CD4-positive, alpha-beta T cell treated with Interleukin-17A for 4 hours (primary cell): Measurements from ENCODE around the gene NAP1L5.

Experiments
- DNase-seq: peaks from one replicate; pipeline ENCODE4 v3.0.0-alpha.2; 2020; ENCODE audit warnings: mixed read lengths

NAP1L5 gene

DNA sequence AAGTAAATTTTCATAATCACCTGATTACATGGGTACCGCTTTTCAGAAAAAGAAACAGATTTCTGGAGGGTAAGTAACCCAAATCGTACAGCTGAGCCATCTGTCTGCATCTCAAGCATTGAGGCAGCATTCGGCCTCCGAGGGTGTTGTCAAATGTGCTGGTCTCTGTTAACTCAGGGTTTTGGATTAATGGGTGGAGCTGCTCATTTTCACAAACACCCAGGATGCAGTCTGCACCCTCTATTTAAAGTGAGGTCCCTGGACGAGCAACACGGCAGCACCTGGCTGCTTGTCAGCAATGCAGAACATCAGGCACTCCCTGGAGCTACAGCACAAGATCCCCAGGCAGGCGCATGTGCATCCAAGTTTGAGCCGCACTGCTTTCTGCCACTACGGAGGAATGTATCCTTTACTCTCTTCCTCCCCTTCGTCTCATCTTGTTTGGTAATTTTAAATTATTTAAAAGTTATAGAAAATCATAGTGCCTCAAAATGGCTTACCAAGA, 24.7 kb upstream of the NAP1L5 start:
- no peak for DNase-seq

DNA sequence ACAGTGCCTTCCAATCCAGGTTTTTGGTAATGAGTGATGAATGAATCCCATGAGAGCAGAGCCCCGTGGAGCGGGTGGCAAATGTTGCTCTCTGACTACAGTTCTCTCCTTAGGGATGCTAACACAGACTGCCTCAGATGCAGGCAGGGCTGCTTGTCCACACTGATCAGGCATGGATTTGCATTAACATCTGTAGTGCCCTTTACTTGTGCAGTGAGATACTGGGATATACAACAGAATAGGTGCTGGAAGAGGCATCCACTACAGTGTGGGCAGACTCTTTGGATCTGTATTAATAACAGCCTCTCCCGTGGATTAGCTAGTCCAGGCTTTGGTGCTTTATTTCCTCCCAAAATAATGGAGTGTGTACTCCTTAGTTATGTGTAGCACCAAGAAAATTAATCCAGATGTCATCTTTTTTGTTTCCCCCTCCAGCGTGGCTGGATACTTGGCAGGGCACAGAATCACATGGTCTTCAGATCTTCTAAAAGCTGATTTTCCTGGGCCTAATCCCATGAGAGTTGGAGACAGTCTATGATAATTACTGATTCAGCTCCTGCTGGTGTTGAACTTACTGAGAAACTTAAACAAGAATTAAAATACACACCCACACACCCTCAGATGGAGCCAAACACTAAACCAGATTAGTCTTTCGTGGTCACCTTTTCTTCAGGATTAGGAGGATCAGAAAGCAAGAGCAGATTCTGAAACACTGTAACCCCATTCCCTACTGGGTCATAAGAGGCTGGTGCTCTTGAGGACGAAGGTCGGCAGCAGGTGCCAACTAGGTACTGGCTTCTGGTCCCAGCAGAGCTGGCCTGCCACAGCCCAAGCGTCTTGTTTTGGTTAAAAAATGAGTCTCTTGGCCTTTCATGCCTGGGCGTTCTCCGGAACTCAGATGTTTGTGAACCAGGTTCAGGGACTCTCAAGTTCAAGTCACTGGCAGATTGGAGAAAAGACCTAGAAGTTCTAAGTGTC, 23.1 kb upstream of the NAP1L5 start:
- no peak for DNase-seq

GRCh38 chr4:88719381-88719780, 21.8 kb upstream of the NAP1L5 start:
- no peak for DNase-seq

DNA sequence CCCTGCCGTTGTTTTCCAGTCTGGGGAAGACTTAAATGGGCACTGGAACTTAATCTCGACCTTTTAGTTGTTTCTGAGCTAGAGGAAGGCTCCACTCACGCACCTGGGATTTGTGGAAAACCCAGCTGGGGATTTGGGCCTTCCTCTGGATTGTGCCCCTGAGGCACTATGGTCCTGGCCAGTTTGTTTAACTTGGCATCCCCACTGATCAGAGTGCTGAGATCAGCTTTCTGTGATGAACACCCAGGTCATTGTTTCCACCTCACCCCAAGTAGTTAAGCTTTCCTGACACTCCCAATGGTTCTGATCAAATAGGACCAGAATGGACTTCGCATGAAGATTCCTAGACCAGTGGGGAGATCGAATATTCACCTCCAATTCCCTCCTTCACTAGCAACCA, 20.5 kb upstream of the NAP1L5 start:
- DNase-seq: no peak

DNA sequence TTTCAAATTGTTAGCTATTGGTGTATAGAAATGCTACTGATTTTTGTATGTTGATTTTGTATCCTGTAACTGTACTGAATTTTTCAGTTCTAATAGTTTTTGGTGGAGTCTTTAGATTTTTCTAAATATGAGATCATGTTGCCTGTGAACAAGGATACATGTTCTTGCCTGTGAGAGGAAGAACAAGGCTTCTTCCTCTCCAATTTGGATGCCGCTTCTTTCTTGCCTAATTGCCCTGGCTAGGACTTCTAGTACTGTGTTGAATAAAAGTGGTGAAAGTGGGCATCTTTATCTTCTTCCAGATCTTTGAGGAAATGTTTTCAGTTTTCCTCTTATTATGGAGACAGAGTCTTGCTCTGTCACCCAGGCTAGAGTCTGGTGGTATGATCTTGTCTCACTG, 16.2 kb upstream of the NAP1L5 start:
- no peak for DNase-seq

- no peak for DNase-seq
Measured at GRCh38 chr4:88709989-88710388, 12.4 kb upstream of the NAP1L5 start.

DNA sequence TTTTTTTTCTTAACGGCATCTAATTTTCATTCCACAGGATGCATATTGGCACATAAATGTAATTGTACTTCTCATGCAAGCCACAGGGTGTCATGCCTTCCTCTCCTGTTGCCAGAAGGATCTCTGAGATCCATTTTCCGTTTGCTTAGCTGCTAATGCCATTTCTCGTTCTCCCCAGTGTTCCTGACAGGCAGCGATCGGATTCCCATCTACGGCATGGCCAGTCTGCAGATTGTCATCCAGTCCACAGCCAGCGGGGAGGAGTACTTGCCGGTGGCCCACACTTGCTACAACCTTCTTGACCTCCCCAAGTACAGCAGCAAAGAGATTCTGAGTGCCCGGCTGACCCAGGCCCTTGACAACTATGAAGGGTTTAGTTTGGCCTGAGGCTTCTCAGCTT, 8.9 kb upstream of the NAP1L5 start:
- DNase-seq: no peak

DNA sequence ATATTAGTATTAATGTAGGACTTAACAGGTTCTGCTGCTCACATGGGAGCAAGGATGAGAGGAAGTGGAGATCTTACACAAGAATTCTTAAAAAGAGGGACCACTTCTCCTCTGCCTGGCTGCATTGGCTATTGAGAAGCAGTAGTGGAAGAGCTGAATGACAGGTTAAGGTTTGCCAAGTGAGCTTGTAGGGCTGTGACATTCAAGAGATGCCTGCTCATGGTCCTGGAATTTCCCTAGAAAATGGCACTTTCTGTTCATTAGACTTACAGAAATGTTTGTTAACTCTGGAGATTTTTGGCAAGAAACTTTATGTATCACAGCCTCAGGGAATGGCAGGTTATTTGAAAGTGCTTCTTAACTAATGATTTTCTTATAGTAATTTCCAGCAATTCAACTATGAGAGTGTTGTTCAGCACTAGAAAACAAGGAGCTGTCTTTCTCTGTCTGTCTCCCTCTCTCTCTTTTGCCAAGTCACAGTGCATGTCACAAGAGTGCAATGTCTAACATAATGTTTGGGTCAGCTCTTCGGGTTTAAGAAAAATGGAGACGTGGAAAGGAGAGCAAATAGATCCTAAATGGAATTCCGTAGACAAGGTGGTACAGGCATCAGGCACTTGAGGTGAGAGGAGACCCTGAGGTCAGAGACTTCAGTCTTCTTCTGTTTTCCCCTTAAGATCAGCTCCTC, 8.3 kb upstream of the NAP1L5 start:
- no peak for DNase-seq

GRCh38 chr4:88705223-88705622, 7.6 kb upstream of the NAP1L5 start:
- DNase-seq: no peak

- no peak for DNase-seq
Measured at GRCh38 chr4:88702782-88703181, 5.2 kb upstream of the NAP1L5 start.

DNA sequence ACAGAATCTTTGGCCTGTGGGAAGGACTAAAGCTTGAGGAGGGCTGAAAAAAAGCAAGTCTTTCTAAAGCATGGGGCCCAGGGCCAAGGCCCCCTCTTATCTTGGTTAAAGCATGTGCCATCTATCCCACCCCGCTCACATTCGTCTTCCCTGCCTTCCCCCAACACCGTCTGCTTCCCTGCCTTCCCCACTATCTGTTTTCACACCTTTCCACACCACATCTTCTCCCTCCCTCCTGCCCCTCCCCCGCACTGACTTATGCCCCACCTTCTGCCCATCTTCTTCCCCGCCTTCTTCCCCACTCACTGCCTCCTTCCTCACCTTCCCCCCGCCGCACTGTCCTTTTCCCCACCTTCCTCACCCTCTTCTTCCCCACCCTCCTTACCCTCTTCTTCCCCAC, 890 bp upstream of the NAP1L5 start:
- DNase-seq: no peak

GRCh38 chr4:88697141-88697540, 488 bp downstream of the NAP1L5 start:
- peak; percentile 30 for DNase-seq

- no peak for DNase-seq
Measured at GRCh38 chr4:88696630-88697029, 999 bp downstream of the NAP1L5 start.

- DNase-seq: no peak
Measured at GRCh38 chr4:88693792-88694191, 3.8 kb downstream of the NAP1L5 start.

DNA sequence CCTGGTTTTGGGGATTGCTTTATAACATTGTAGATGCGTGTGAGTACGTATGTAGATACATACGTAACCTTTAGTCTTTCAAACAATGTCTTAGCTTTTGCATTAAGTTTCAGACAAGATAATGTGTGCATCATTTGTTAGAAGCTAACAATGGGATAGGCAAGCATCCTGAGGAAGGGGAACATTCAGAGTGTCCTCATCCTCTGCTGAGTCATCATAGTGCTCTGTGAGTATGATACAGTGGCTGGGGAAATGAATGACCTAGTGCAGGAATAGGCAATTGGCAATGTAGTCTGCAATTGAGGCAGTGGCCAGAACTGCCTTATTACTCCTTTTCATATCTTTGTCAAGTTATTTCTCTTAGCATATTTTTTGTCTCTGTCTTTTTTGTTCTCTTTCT, 7.3 kb downstream of the NAP1L5 start:
- no peak for DNase-seq

- DNase-seq: no peak
Measured at GRCh38 chr4:88681209-88681608, 16.4 kb downstream of the NAP1L5 start.

GRCh38 chr4:88675543-88675942, 22.1 kb downstream of the NAP1L5 start:
- no peak for DNase-seq

DNA sequence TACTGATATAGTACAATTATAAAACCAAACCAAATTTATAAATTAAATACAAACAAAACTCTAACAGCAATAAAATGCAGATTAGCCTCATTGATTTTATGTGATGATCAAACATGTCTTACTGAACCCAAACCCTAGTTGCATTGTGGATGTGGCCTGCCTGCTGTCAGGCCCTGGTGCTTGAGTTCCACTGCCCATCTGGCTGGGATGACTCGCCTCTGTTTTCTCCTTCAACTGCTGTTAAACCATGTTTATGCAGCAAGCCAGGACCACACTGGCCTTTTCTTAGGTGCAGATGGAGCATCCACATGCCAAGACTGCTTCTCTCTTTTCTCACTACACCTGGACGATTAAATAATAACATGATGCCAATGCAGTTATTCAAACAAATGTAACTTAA, 22.6 kb downstream of the NAP1L5 start:
- no peak for DNase-seq

- no peak for DNase-seq
Measured at GRCh38 chr4:88674565-88674964, 23.1 kb downstream of the NAP1L5 start.

- no peak for DNase-seq
Measured at GRCh38 chr4:88673886-88674285, 23.7 kb downstream of the NAP1L5 start.

GRCh38 chr4:88672987-88673386, 24.6 kb downstream of the NAP1L5 start:
- DNase-seq: peak; percentile 45

- no peak for DNase-seq
Measured at GRCh38 chr4:88661739-88662138, 35.9 kb downstream of the NAP1L5 start.

DNA sequence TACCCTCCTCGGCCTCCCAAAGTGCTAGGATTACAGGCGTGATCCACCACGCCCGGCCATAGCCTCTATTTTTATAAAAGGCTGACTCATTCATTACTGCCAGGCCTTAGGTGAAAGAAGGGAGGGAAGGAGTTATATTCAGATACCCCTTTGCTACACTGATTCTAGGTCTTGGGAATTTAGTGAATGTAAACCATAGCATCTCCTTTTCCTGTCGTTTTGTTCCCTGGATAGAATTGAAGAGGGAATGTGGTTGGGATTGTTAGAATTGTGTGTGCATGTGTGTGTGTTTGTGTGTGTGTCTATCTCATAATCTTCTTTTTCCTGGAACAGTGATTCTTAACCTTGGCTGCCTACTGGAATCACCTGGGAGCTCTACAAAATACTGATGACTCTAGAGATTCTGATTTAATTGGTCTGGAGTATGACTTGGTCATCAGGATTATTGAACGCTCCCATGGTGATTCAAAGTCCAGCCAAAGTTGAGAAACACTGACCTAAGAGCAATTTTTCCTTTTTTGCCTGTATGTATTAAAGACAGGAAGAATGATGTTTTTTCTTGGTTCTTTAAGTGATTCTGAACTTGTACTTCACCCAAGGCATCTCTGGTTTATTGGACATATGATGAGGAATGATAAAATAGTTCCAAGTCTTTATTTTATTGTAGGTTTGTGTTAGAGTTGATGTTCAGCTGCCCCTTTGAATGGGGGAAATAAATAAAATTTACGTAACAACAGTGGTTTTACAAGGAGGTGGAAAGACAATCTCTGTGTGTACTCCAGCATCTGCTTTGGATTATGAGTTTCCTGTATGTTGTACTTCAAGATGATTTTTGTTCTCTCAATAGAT, 37.0 kb downstream of the NAP1L5 start:
- no peak for DNase-seq
